Activated T-cell treated with anti-CD3 and anti-CD28 coated beads, Interleukin-2, amount 50 U/mL, for 4 hours (primary cell): ENCODE data around the gene CIB2. TPM values are rescaled to one million over a fixed set of nuclear protein-coding genes. Genes with fewer than 3 reads are reported as not detected.

Experiments
- total RNA-seq, 3 donors: library from RNA; stranded (reverse); gene quantifications; one replicate each; pipeline ENCODE4 v1.2.1, GENCODE V29; 2021

Gene CIB2
- total RNA-seq, 3 donors from 2014 or later = 1.3 to 2.0 (median 1.3) TPM

Other genes with a start within 250 kb of the CIB2 start
- gene TBC1D2B, start 53.7 kb downstream of the CIB2 start, total RNA-seq = 10 to 100 TPM; 22.8 to 24.9 (median 24.0) TPM
- not detected for gene SH2D7, start 38.9 kb downstream of the CIB2 start, total RNA-seq
- gene IDH3A, start 17.9 kb upstream of the CIB2 start, total RNA-seq = 100 to 1,000 TPM; 169 to 210 (median 187) TPM
- not detected for gene ACSBG1, start 103.1 kb upstream of the CIB2 start, total RNA-seq
- 10 to 100 TPM; 39.0 to 42.2 (median 42.0) TPM for gene DNAJA4, start 133.1 kb upstream of the CIB2 start, total RNA-seq
- 10 to 100 TPM; 52.8 to 54.5 (median 53.6) TPM for gene SKIC8, start 168.2 kb upstream of the CIB2 start, total RNA-seq
- gene CRABP1, start 208.9 kb upstream of the CIB2 start, total RNA-seq = not detected